AG04450 (cell line): ENCODE results near the gene TMEM255B. TPM values are rescaled to one million over a fixed set of nuclear protein-coding genes. Genes with fewer than 3 reads are reported as not detected.

Experiments used
- CTCF ChIA-PET: fragments of 300-600, 350-600 bp; formaldehyde crosslinking; extraction: SDS; loops from one replicate; lab custom pipeline; 2022; ENCODE audit warnings: antibody characterized with exemption, inconsistent platforms; lab: Charles Lee
- POLR2A ChIA-PET: fragments of 350-600 bp; formaldehyde crosslinking; extraction: SDS; loops from one replicate; lab custom pipeline; 2021; ENCODE audit warnings: antibody characterized with exemption, inconsistent platforms; lab: Yijun Ruan, JAX
- DNase-seq: peaks from one replicate; pipeline ENCODE4 v3.0.0-alpha.2; 2011; ENCODE audit warnings: low read depth, low spot score
- H3K27ac ChIP-seq: one replicate; pipeline ENCODE4 v1.5.1; 2012; ENCODE audit warnings: low read depth, low read length, control low read depth
- H3K27me3 ChIP-seq: one replicate; pipeline ENCODE4 v1.6.0; 2012; ENCODE audit warnings: low read length; ENCODE audit not compliant: control insufficient read depth, insufficient read depth
- H3K4me3 ChIP-seq: 2 replicates; pipeline ENCODE4 v1.5.1; 2011; ENCODE audit warnings: mild to moderate bottlenecking, low read depth, low read length, control low read depth
- H3K9me3 ChIP-seq: 2 replicates; pipeline ENCODE4 v1.5.1; 2012; ENCODE audit warnings: low read length; ENCODE audit not compliant: control insufficient read depth, insufficient read depth
- CTCF ChIP-seq: IDR thresholded peaks from 2 replicates; pipeline ENCODE4 v1.5.1; 2011; ENCODE audit warnings: low read depth, low read length, control low read depth, inconsistent platforms
- polyA plus RNA-seq: library from polyadenylated mRNA; depleted of rRNA; stranded (reverse); fragments of >200 nt; gene quantifications from 2 replicates; pipeline ENCODE4 v1.2.3, GENCODE V29; 2011

TMEM255B gene
- polyA plus RNA-seq, 1 experiment: 4.1 TPM

GRCh38 chr13:113732176-113732960 lies 26.7 kb upstream of the TMEM255B start:
- Histone ChIP-seq H3K9me3 (peaks cover 46% of the 10 kb centered on the region), H3K27me3 (peaks cover 30% of the 10 kb centered on the region), H3K27ac (no peak overlapping the region), H3K4me3 (no peak overlapping the region)
- POLR2A ChIA-PET: no interaction called here
- CTCF ChIA-PET: no interaction called here
- no peak for TF ChIP-seq CTCF
- DNase-seq: no peak

GRCh38 chr13:113732961-113733950 lies 25.8 kb upstream of the TMEM255B start:
- Histone ChIP-seq H3K27me3 (peaks cover 33% of the 10 kb centered on the region), H3K4me3 (no peak overlapping the region), H3K9me3 (peaks cover 46% of the 10 kb centered on the region), H3K27ac (no peak overlapping the region)
- TF ChIP-seq CTCF: no peak
- no peak for DNase-seq
- CTCF ChIA-PET: no interaction called here
- POLR2A ChIA-PET: no interaction called here

GRCh38 chr13:113734099-113734825 lies 24.8 kb upstream of the TMEM255B start:
- Histone ChIP-seq H3K4me3 (no peak overlapping the region), H3K27me3 (peaks cover 30% of the 10 kb centered on the region), H3K9me3 (peaks cover 40% of the 10 kb centered on the region), H3K27ac (no peak overlapping the region)
- POLR2A ChIA-PET: no interaction called here
- CTCF ChIA-PET: no interaction called here
- TF ChIP-seq CTCF: no peak
- no peak for DNase-seq

GRCh38 chr13:113734826-113735125 lies 24.2 kb upstream of the TMEM255B start:
- DNase-seq: no peak
- Histone ChIP-seq H3K27ac (no peak overlapping the region), H3K4me3 (no peak overlapping the region), H3K27me3 (peaks cover 25% of the 10 kb centered on the region), H3K9me3 (peaks cover 40% of the 10 kb centered on the region)
- POLR2A ChIA-PET: no interaction called here
- no peak for TF ChIP-seq CTCF
- CTCF ChIA-PET: no interaction called here
